Amniotic stem cell (primary cell): ENCODE measurements around the gene PHACTR1.

Source experiments
- DNase-seq: peaks from one replicate; lab custom pipeline; 2025; lab: John Stamatoyannopoulos, UW

PHACTR1 gene

DNA sequence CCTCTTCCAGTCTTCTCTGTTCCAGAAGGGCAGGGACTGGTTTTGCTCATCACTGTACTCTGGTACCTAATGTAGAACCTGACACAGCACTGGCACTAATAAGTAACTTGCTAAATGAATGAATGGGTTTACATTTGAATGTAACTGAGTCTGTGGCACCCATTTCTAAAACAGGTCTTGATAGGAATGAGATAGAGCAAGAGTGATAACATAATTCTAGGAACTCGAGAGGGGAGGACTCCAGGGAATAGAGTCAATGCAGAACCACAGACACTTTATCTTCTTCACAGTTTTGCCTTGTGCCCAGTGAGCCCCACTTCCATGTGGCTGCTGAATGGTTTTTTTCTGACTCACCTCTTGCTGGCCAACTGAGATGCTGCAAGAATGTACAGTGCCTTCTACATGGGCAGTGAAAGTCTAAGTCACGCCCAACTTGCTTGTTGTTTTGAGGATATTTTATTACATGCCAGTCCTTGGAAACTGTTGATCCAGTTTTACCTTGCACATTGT is 550.6 kb downstream of the PHACTR1 start:
- no peak for DNase-seq

DNA sequence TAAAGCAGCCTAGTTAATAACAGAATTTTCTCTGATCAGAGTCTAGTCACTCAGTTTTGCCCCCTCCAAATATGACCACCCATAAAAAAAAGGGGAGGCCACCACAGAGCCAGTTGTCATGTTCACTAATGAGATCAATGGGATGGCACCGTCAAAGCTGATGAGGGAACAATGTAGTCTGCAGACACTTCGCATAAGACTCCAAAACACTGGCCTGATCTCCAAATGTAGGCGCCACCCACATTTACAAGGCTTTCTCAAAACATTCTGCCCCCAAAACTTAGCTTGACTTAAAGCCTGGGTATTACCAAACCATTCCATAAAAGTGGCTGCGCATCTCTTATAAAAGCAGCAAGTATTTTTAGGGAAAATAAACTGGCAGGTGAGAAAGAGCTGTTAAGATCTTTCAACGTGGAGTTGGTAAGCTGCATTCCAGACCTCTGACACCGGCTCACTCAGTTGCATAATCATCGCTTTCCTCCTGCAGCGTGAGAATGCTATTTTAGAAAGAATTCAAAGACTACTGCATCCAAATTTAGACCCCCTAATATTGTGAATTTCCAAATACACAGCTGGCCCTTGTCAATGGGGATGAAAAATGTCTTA is 552.4 kb downstream of the PHACTR1 start:
- no peak for DNase-seq

DNA sequence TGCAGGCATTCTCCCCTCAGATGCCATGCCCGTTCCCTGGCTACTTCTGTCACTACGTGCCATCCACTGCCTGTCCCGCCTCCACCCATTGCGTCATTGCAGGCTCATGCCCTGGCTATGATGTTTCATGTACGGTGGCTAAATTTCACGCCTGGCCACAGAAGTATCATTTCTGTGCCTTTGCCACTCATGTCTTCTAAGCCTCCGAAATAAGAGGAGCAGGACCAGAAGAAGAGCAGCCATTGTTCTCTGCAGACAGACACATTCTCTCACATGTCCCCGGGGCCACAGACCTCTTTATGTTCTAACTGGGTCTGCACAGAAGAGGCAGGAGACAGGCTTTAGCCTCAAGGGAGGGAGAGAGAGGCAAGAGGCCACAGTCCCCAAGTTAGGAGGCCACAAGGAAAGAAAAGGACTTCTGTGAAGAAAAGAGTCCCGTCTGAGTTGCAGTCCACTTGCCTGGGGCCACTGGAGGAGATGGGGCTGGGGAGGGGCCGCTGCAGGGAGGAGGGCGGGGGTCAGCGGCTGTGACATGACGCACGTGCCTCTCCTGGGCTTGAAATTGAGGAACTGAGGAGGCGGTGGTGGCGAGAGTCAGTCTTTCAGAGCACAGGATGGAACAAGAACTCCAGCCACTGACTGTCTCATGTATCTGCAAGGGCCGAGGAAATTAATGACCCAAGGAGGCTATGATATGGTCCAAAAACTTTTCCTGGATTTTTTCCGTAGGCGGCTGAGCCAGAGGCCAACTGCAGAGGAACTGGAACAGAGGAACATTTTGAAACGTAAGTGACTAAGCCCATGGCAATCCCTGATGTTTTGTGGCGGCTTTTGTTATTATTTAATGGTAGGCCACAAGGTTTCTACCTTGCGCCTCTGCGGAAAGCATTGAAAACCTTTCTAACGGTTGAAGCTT is 555.8 kb downstream of the PHACTR1 start:
- no peak for DNase-seq

DNA sequence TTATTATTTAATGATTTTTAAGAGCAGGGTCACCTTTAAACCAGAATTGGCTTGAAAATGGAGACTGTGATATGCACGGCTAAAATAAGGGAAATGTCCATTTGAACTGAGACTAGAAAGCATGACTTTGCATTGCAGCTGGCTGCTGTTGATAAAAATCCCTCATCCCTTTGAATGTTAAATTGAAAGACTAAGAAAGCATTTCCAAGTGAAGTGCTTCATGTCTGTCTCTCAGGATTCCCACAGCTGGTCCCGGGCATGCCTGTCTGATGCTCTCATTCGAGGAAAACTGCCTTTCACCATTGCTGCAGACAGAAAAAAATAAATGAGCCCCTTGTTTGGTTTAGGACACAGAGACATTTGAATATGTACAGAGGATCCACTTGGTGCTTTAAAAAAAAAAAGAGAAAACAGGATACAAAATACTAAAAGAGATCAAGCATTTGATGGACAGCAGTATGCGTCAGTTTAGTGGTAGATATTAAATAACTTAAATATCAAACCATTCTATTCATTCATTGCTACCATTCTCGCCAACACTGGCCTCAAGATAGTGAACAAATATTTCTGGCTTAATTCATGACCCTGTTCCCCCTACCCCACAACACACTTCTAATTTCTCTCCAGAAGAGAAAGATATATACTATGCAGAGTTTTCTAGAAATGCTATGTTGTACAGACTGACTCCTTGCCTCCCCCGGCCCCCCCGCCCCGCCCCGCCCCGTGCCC is 556.8 kb downstream of the PHACTR1 start:
- no peak for DNase-seq

DNA sequence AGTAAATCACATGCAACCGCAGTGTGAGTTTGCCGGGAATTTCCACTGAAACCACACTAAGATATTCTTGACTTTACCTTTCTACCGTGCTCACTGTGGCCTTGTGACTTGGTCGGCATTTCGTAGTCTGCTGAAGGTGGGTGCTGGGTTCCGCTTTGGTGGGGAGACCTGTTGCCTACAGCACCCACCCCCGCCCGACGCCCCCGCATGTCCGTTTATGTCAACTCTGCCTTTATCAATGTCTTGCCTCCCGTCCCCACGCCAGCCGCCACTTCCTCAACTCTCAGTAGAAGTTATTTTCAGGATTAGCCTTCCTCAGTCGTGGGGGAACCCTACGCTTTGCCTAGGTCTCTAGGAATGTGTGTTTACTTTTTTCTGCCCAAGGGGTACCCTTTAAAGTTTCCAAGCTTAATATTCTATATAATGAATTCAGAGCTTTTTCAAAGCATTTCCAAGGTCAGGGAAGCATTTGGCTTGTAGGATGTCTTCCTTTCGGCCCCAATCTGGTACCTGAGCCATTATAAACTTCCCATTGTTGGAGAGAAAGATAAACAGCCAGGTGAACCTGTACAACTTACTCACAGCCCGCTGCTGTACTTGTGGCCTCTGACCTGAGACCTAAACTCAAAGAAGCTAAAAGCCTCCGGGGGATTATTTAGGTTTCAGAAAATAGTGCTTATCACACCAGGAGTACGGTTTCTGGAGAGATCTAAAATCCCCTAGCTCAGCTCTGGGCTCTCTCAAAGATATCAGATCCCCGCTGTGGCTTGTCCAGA is 557.6 kb downstream of the PHACTR1 start:
- DNase-seq = no peak

DNA sequence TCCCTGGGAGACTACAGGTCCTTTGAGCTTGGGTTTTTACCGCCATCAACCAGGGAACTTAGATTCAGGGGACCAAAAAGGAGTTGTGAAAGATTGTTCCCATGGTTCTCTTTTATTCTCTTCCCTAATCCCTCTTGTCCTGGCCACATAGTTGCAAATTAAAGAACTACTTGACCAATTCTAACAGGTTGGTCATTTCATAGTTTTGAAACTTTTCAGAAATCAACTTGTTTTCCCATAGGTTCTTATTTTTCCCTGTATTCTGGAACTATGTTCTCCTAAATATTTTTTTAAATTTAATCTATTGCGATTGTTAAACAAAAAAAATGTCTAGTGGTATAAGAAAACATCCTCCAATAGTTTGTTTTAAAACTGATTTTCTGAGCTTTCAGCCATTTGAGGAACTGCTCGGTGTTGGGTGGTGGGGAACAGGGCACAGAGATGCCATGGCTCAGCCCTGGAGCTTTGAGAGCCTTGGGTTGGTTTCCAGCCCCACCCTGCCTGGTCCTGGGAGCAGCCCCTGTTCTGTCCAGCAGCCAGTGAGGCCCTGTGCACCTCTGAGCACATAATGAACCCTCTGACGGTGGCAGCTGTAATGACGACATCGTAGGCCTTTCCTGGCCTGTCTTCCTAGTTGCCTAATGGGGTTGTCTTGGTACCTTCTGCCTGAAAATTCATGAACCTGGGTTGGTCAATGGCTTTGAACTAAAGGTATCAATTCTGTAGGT is 558.3 kb downstream of the PHACTR1 start:
- DNase-seq = no peak

DNA sequence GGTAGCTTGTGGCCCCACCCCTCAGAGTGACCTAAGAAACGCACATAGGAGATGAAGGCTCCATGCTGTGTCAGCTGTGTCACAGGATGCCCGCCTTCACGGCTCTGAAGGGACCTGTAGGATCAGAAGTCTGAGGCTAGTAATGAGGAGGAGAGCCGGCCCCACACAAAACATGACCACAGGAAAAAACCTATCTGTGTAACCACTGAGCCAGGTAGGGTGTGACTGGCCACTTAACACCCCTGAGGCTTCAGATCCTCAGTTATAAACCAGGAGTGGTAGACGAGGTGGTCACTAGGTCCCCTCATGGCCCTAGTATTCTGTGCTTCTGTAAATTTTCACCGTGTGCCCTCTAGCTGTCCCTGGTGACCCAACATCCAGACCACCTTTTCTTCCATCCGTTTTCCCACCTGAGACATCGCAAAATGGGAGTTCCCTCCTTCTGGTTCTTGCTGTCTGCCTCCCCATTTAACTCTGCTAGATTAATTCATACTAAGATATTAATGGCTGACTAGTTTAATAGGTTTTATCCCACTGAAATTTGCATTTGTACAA is 558.9 kb downstream of the PHACTR1 start:
- DNase-seq = no peak

DNA sequence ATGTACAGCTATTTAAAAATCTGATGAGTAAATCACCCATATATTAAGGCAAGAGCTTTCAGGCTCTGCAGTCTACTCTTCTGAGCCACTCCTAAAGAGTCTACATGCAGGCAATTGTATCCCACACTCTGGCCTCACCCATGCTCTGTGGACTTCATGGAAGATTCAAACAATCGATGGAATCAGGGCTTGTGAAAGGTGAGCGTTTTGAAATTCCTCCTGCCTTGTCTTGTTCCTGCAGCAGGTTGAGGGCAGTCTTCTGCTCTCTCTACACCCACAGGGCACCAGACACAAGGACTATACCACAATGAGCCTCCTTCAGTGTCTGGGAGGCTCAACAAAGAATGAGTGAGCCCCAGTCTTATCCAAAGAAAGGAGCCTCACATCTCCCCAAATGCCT is 560.7 kb downstream of the PHACTR1 start:
- DNase-seq = no peak

DNA sequence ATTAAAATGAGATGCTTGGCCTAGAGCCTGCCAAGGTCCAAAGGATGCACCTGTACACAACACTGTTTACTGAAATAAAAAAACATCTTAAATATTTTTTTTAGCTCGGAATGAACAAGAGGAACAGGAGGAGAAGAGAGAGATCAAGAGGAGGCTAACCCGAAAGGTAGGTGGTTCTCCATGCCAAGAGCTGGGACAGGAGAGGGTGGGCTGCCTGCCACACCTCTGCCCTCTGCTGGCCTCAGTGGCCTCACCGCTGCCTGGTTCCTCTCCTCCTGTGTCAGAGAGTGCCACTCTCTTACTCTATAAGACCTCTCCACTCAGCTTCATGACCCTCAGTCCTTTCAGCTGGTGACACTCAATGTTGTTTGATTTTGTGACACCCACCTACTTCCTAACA is 561.6 kb downstream of the PHACTR1 start:
- no peak for DNase-seq

DNA sequence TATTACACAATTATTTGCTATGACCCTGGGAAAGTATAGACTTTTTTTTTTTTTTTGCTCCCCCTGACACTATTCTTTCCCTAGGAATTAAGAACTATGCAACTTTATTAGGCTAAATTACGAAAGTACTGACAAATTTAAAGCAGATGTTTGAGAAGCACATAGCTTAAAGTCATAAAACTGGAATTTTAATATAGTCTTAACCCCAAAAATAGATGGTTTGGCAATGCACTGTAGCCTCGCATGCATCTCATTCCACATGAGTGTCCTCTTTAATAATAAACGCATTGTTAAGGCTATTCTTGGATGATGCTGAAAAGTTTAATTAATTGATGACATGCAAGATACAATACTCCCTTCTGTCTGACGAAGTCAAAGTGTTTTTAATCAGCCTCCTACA is 562.4 kb downstream of the PHACTR1 start:
- no peak for DNase-seq

DNA sequence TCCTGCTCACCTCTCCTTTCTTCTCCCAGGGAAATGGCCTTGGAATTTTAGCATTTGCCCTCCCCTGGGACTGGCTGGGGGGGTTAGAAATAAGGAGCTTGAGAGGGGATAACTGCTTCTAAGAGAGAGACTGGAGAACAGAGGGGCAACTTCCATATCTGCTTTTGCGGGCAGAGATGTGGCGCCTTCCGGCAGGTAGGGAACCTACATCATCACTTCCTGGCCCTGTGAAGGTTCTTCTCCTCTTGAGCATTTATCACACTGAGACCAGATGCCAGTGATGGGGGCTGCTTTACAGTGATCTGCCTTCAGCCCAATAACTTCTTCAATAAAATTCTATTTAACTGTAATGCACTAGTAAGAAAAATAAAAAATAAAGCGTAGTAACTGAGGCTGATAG is 563.7 kb downstream of the PHACTR1 start:
- DNase-seq = no peak

DNA sequence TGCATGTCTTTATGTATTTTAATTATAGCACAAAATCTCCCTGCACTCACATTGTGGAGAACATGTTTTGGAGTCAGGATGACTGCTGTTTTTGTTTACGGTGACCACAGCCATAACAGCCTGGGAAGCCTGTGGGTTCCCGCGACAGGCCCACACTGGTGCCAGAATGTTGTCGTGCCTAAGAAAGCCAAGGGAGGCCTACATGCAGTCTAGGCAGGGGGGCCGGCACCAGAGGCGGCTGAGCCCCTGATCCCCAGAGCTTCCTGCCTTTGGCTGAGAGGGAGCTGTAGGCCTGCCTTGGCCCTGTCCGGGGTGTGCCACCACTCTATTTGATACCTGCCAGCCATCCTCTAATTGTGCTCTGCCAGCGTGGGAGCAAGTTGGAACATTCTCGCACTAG is 565.1 kb downstream of the PHACTR1 start:
- no peak for DNase-seq

DNA sequence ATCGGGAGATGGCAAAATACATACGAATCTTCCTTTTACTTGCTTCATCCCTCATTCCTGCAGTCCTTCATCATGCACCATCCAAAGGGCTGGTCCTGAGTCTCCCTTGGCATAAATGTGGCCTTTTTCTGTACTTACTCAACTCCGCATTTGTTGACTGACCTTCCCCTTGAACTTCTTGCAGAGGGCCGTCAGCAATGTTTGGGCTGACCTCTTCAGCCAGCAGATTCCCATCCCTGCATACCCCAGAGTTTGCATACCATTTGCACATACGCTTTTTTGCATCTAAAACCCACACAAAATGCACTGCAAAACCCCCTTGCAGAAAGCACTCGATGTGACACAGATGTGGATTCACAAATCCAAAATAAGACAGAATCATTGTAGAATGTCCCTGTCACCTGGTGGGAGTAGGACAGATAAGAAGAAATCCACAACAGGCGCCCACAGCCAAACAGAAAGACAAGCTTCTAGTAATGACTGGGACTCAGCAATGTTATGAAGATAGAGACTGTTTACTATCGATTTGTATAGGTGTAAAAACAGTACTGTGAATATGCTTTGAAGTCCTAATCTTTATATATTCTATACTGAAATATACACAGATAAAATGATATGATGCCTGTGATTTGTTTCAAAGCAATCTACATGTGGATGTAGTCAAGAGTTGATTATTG is 566.0 kb downstream of the PHACTR1 start:
- no peak for DNase-seq

DNA sequence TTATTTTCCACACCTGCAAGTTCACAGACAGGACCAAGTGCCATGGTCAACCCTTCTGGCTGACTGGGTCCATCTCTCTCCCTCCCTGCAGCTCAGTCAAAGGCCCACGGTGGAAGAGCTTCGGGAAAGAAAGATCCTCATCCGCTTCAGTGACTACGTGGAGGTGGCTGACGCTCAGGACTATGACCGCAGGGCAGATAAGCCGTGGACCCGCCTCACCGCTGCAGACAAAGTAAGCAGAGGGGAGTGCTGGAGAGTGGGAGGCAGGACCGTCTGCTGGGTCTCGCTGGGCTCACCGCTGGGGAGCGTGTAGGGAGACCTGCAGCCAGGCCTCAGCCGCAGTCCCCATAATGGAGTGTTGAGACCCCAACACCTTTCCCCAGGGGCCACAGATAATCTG is 566.8 kb downstream of the PHACTR1 start:
- no peak for DNase-seq

DNA sequence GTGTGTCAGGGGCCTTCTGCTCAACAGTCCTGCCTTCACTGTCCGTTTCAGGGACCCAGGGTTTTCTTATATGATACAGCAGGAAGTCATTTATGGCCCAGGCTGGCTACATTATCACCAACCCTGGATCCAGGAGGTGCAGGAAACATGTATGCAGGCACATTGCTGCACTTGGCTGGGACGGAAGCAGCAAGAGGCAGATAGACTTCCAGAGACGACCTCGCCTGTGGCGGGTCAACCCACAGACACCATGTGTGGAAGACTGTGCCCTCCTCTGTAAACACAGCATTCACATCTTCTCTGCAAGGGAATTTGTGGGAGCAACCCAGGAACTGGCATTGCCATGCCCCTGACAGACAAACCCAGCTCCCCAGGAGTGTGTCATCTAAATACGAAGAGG is 568.1 kb downstream of the PHACTR1 start:
- DNase-seq = no peak

DNA sequence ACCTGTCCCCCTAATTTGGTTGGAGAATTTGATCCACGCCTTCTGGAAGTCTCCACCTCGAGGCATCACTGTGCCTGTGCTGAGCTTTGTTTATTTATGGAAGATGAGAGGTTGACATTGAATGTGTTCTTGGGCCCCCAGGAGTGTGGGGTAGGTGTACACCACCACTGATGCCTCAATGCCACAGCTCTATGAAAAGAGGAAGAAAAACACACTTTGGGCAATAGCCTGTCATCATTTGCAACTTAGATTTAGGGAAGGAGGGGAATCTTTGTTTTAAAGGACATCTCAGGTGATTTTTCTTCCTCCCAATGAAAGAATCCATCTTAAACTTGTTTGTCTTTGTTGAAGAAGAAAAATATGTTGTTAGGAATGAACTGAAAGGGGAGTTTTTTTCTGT is 569.1 kb downstream of the PHACTR1 start:
- no peak for DNase-seq

DNA sequence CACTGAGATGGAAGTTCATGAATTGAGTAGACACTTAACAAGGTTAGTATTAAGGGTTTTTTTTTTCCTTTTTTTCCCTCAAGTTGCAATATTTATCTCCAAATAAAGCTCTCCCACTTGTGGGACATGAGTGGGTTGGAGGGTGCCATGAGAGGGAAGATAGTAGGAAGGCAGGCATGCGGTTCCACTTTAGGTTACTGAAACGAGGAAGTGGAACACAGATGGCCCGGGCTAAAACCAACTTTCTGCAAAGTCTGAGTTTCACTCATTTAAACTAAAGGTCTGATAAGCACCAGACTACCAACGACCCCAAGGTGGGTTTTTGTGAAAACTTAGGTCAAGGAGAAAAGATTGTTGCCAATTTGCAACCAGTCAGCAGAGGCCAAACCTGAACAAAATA is 569.6 kb downstream of the PHACTR1 start:
- DNase-seq = no peak

DNA sequence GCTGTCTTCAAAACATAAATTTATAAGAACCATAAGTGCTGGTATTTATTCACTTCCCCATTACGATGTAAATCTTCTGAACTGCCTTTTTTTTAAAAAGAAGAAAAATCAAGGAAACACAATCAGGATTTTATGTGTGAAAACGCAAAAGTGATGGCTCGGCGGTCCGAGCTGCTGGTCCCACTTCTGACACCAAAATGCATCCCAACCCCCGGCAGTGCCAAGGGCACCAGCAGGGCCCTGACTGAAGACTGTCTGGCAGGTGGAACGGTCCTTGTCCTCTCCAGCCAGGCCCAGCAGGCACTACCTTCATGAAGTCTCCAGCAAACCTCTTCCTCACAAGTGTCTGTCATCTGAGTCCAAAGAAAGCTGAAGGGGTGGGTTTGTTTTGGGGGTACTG is 570.5 kb downstream of the PHACTR1 start:
- DNase-seq = no peak

DNA sequence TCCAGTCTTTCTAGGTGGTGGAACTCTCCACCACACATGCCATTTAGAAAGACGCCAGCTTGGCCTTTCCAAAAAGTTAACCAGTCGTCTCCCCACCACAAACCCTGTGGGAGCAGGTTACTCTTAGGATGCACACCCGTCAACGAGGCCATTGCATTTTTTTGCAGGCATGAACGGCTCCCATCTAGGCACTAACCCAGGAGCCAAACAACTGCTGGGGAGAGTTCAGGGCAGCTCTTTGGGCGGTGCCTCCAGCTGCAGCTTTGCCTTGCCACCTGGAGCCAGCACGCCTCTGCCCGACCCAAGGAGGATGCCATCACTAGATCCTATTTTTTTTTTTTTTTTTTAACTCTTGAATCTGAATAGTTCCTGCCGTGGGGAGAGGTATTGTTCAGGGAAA is 571.9 kb downstream of the PHACTR1 start:
- DNase-seq = no peak

DNA sequence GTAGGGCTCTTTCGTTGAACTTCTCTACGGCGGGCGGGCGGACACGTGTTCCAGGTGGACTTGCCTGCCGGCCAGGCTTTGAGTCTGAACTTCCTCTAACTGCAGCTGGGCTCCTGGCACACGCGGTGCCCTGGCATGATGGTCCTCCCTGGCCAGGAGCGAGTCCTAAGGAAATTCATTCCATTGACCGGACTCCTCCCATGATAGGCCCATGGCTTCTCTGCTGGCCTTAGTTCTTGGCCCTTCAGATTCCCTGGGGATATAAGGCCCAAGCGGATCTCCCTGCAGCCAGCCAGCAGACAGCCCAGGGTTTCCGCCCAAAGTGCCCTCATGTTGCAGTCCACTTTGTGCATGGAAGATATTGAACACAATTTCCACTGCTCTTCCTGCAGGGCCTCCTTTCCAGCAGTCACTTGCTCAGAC is 572.4 kb downstream of the PHACTR1 start:
- DNase-seq = no peak
